Thyroid gland (tissue), 4 donors: Measurements from ENCODE around the gene SHROOM2.

ENCODE experiments used
- POLR2A ChIP-seq, 2 donors: fragments of 450-650 bp; IDR thresholded peaks; one replicate each; pipeline ENCODE4 v1.6.1; 2017; ENCODE audit warnings: antibody characterized with exemption in 2 of 2, mild to moderate bottlenecking in 2 of 2, moderate library complexity in 1 of 2
- TF ChIP-seq, protein P1 (sequence below), 6 experiments: fragments of 200-600 bp in 3 of 6; fragments of 450-650 bp in 3 of 6; sonication (generic) in 3 of 6; IDR thresholded peaks; one replicate each; pipeline ENCODE4 v1.5.1; 2016 to 2019; ENCODE audit warnings: antibody characterized with exemption in 6 of 6, mild to moderate bottlenecking in 2 of 6, inconsistent platforms in 1 of 6, moderate library complexity in 1 of 6

DNA sequence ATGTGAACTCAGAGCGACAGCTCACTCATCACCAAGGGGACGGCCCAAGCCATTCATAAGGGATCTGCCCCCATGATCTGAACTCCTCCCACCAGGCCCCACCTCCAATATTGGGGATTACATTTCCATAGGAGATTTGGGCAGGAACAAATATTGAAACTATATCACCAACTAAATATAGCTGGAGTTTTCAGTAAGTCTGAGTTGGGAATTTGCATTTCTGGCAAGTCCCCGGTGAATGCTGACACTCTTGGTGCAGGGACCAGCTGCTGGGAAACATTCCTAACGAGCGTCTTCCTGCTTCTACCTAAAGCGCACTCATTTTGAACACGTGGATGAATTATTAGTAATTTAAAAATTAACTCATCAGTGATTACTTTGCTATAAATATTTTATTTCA lies 194.2 kb downstream of the SHROOM2 start:
- TF ChIP-seq, protein P1, sequence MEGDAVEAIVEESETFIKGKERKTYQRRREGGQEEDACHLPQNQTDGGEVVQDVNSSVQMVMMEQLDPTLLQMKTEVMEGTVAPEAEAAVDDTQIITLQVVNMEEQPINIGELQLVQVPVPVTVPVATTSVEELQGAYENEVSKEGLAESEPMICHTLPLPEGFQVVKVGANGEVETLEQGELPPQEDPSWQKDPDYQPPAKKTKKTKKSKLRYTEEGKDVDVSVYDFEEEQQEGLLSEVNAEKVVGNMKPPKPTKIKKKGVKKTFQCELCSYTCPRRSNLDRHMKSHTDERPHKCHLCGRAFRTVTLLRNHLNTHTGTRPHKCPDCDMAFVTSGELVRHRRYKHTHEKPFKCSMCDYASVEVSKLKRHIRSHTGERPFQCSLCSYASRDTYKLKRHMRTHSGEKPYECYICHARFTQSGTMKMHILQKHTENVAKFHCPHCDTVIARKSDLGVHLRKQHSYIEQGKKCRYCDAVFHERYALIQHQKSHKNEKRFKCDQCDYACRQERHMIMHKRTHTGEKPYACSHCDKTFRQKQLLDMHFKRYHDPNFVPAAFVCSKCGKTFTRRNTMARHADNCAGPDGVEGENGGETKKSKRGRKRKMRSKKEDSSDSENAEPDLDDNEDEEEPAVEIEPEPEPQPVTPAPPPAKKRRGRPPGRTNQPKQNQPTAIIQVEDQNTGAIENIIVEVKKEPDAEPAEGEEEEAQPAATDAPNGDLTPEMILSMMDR (IDR thresholded peaks at IDR 0.05) = no peak
- TF ChIP-seq POLR2A (IDR thresholded peaks at IDR 0.05) = no peak
